ENCODE data around the gene SF3B4.

The SF3B4 gene, protein sequence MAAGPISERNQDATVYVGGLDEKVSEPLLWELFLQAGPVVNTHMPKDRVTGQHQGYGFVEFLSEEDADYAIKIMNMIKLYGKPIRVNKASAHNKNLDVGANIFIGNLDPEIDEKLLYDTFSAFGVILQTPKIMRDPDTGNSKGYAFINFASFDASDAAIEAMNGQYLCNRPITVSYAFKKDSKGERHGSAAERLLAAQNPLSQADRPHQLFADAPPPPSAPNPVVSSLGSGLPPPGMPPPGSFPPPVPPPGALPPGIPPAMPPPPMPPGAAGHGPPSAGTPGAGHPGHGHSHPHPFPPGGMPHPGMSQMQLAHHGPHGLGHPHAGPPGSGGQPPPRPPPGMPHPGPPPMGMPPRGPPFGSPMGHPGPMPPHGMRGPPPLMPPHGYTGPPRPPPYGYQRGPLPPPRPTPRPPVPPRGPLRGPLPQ

DNA sequence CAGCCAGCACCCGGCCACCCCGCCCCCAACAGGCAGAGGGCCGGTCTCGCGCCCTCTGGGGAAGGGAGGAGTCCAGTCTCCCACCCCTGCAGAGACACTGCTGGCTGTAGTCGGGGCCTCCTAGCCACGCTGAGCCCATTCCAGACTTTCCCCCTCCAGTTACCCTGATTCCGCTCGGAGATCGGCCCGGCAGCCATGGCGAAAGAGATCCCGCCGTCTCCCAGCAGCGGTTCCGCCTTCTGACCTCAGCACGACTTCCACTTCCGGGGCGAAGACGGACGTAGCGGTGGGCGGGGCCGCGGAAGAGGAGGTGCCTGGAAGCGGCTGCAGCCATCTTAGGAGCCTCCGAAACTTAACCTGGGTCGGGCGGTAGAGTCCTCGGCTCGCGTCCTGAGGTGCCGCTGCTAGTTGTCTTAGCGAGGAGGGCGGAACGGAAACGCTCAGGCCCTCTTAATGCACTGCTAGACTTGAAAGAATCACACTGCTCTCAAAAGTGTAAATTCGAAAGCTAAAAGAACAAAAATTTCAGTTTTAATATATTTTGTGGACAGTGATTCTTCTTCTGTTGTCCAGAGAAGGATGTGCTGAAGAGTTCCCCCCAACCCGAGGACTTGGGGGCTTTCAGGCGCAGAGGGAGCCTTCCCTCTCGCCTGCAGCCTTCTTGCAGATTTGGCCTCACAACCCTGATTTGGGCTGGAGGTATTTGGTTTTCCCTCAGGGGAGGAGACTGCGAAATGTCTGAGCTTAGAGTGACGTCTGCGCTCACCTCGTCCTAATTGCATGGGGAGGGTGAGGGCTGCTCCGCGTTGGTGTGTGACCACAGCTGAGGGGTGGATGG, at the start of gene SF3B4:
TSS of gene SF3B4 (minus strand) at position 241 of the 838 bp plus-strand sequence. CDS start at position 197, 44 bp downstream.
- Histone ChIP-seq H3K4me3 (ENCODE audit: low read depth in 1 of 5, low read length in 5 of 5) (peak within 1 kb of the TSS; percentile 94 to 98 (median 96)), H3K9me3 (ENCODE audit: control insufficient read depth in 5 of 5, low read length in 5 of 5) (no peaks in the 10 kb centered on the region), H3K27ac (ENCODE audit: low read depth, low read length) (peak within 1 kb of the TSS; percentile 90), H3K27me3 (ENCODE audit: control insufficient read depth in 5 of 5, insufficient read depth in 4 of 5, low read length in 5 of 5) (no peaks in the 10 kb centered on the region), H3K9ac (ENCODE audit: low read length in 5 of 5) (peak within 1 kb of the TSS; percentile 84 to 96 (median 94)), H3K36me3 (ENCODE audit: control insufficient read depth in 5 of 5, insufficient read depth in 5 of 5, low read length in 5 of 5) (peaks cover 19 to 45% (median 42%) of the 10 kb centered on the region in 5 donors), H3K4me1 (ENCODE audit: control insufficient read depth in 5 of 5, insufficient read depth in 5 of 5, low read length in 5 of 5) (peaks cover 6 to 30% (median 28%) of the 10 kb centered on the region in 5 donors)

DNA sequence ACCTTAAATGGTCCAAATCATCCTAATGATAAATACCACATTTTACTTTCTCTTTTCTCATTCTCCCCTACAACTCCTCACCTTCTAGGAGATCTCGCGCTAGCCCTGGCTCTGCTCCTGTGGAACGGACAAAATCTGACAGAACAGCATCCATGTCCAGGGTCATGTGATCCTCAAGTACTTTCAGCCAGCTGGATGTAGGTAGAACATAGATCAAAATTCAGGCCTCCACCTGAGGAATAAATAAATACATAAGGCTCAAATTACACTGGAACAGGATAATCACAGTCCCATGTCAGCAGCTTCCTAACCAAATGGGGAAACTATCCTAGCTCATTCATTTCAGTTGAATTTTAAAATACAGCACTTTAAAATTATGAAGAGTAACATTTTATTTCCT, 49.7 kb upstream of the SF3B4 start:
- no peak overlapping the region for H3K4me3 ChIP-seq (ENCODE audit: low read depth in 1 of 5, low read length in 5 of 5)
- H3K9me3 ChIP-seq (ENCODE audit: control insufficient read depth in 5 of 5, low read length in 5 of 5) = no peaks in the 10 kb centered on the region
- peaks cover 0 to 13% (median 8%) of the 10 kb centered on the region in 5 donors for H3K4me1 ChIP-seq (ENCODE audit: control insufficient read depth in 5 of 5, insufficient read depth in 5 of 5, low read length in 5 of 5)
- no peaks in the 10 kb centered on the region for H3K27me3 ChIP-seq (ENCODE audit: control insufficient read depth in 5 of 5, insufficient read depth in 4 of 5, low read length in 5 of 5)
- H3K27ac ChIP-seq (ENCODE audit: low read depth, low read length) = no peak overlapping the region
- H3K36me3 ChIP-seq (ENCODE audit: control insufficient read depth in 5 of 5, insufficient read depth in 5 of 5, low read length in 5 of 5) = peaks cover 19 to 36% (median 29%) of the 10 kb centered on the region in 5 donors
- no peak overlapping the region for H3K9ac ChIP-seq (ENCODE audit: low read length in 5 of 5)

DNA sequence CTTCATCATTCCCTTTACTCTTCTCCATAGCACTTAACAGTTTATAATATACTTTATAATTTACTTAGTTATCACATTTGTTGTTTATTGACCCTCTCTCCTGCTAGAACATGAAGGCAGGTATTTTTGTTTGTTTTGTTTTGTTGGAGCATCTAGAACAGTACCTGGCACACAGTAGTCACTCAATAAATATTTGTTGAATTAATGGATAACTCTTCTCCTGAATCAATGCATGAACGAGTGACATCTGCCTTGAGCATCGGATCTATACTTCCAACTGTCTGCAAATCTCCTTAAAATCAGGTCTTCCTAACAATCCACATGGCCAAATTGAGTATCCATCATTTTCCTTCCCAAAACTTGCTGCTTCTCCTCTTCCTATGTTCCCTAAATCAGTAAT, 44.9 kb upstream of the SF3B4 start:
- Histone ChIP-seq H3K27ac (ENCODE audit: low read depth, low read length) (no peak overlapping the region), H3K4me3 (ENCODE audit: low read depth in 1 of 5, low read length in 5 of 5) (no peak overlapping the region), H3K9ac (ENCODE audit: low read length in 5 of 5) (no peak overlapping the region), H3K27me3 (ENCODE audit: control insufficient read depth in 5 of 5, insufficient read depth in 4 of 5, low read length in 5 of 5) (no peaks in the 10 kb centered on the region), H3K9me3 (ENCODE audit: control insufficient read depth in 5 of 5, low read length in 5 of 5) (no peaks in the 10 kb centered on the region), H3K36me3 (ENCODE audit: control insufficient read depth in 5 of 5, insufficient read depth in 5 of 5, low read length in 5 of 5) (peaks cover 33 to 71% (median 56%) of the 10 kb centered on the region in 5 donors), H3K4me1 (ENCODE audit: control insufficient read depth in 5 of 5, insufficient read depth in 5 of 5, low read length in 5 of 5) (no peaks in the 10 kb centered on the region)

DNA sequence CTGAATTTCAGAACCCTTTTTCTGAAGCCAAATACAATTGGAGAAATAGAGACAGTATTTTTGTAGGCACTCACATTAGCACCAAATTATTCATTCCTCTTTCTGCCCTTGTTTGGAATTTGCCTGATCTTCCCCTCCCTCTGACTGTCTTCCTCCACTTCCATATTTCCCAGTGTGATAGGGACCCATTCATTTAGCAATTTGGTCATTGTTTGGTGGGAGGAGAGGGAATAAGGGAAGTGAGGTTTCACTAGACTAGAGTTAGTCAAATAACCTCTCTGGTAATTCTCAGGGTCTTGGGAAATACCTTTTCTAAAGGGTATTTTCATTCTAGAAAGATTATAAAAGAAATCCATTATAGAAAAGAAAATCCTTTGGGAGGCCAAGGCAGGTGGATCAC, 40.0 kb upstream of the SF3B4 start:
- Histone ChIP-seq H3K9me3 (ENCODE audit: control insufficient read depth in 5 of 5, low read length in 5 of 5) (no peaks in the 10 kb centered on the region), H3K4me1 (ENCODE audit: control insufficient read depth in 5 of 5, insufficient read depth in 5 of 5, low read length in 5 of 5) (peaks cover 0 to 16% (median 11%) of the 10 kb centered on the region in 5 donors), H3K27me3 (ENCODE audit: control insufficient read depth in 5 of 5, insufficient read depth in 4 of 5, low read length in 5 of 5) (no peaks in the 10 kb centered on the region), H3K27ac (ENCODE audit: low read depth, low read length) (no peak overlapping the region), H3K36me3 (ENCODE audit: control insufficient read depth in 5 of 5, insufficient read depth in 5 of 5, low read length in 5 of 5) (peaks cover 39 to 68% (median 55%) of the 10 kb centered on the region in 5 donors), H3K9ac (ENCODE audit: low read length in 5 of 5) (no peak overlapping the region), H3K4me3 (ENCODE audit: low read depth in 1 of 5, low read length in 5 of 5) (no peak overlapping the region)

DNA sequence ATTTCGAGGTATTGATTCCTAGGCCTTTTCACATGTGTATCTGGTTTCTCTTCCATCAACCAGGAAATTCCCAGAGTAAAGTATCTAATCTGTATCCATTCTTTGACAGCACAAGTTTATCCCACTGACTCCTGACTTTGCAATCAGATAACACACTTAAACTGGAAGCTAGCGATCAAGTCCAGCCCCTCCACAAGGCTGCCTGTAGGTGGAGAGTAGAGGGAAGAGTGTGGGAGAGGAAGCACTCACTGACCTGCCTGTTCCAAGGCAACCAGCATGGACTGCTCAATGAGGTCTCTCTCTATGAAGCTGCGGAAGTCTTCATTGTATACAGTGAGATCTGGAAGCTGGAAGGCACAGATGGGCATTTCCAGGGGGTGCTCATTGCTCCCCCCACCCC, 39.4 kb upstream of the SF3B4 start:
- peaks cover 32 to 62% (median 50%) of the 10 kb centered on the region in 5 donors for H3K36me3 ChIP-seq (ENCODE audit: control insufficient read depth in 5 of 5, insufficient read depth in 5 of 5, low read length in 5 of 5)
- peaks cover 2 to 22% (median 16%) of the 10 kb centered on the region in 5 donors for H3K4me1 ChIP-seq (ENCODE audit: control insufficient read depth in 5 of 5, insufficient read depth in 5 of 5, low read length in 5 of 5)
- no peaks in the 10 kb centered on the region for H3K27me3 ChIP-seq (ENCODE audit: control insufficient read depth in 5 of 5, insufficient read depth in 4 of 5, low read length in 5 of 5)
- no peak overlapping the region for H3K9ac ChIP-seq (ENCODE audit: low read length in 5 of 5)
- H3K4me3 ChIP-seq (ENCODE audit: low read depth in 1 of 5, low read length in 5 of 5) = no peak overlapping the region
- no peaks in the 10 kb centered on the region for H3K9me3 ChIP-seq (ENCODE audit: control insufficient read depth in 5 of 5, low read length in 5 of 5)
- no peak overlapping the region for H3K27ac ChIP-seq (ENCODE audit: low read depth, low read length)

DNA sequence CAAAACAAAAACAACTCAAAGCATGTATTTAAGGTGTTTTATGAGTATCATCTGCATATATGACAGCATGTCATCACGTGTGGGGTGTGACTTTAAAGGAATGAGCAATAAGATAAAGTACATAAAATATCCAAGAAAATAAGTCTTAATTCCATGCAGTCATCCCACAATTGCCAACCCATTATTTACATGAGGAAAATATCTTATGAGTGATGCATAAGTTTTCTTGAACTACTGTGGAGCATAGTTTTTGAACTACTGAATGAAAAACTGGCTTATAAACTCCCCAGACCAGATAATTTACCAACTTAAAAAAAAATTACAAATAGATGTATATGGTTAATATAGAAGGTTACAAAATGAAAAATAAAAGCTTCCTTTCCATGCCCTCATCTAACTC, 38.8 kb upstream of the SF3B4 start:
- Histone ChIP-seq H3K4me1 (ENCODE audit: control insufficient read depth in 5 of 5, insufficient read depth in 5 of 5, low read length in 5 of 5) (peaks cover 2 to 24% (median 20%) of the 10 kb centered on the region in 5 donors), H3K4me3 (ENCODE audit: low read depth in 1 of 5, low read length in 5 of 5) (no peak overlapping the region), H3K9ac (ENCODE audit: low read length in 5 of 5) (no peak overlapping the region), H3K36me3 (ENCODE audit: control insufficient read depth in 5 of 5, insufficient read depth in 5 of 5, low read length in 5 of 5) (peaks cover 27 to 59% (median 46%) of the 10 kb centered on the region in 5 donors), H3K27me3 (ENCODE audit: control insufficient read depth in 5 of 5, insufficient read depth in 4 of 5, low read length in 5 of 5) (no peaks in the 10 kb centered on the region), H3K27ac (ENCODE audit: low read depth, low read length) (no peak overlapping the region), H3K9me3 (ENCODE audit: control insufficient read depth in 5 of 5, low read length in 5 of 5) (no peaks in the 10 kb centered on the region)

DNA sequence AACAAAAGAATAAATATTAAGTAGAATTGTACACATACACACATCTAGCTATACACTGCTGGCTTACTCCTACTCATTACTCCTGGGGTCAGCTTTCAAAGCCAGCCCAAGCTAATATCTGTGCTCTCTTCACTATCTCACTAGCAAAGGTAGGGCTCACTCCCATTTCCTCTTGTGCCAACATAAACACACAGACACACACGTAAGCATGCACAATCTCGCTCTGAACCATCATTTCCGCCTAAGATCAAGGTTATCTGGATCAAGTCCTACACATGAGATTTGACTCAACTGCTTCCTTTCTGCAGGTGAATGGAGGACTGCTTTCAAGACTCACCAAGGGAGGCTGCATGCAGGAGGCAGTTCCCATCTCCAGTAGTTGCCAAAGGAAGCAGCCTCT, 37.8 kb upstream of the SF3B4 start:
- peaks cover 22 to 52% (median 38%) of the 10 kb centered on the region in 5 donors for H3K36me3 ChIP-seq (ENCODE audit: control insufficient read depth in 5 of 5, insufficient read depth in 5 of 5, low read length in 5 of 5)
- no peaks in the 10 kb centered on the region for H3K27me3 ChIP-seq (ENCODE audit: control insufficient read depth in 5 of 5, insufficient read depth in 4 of 5, low read length in 5 of 5)
- H3K9ac ChIP-seq (ENCODE audit: low read length in 5 of 5) = no peak overlapping the region
- no peak overlapping the region for H3K27ac ChIP-seq (ENCODE audit: low read depth, low read length)
- no peak overlapping the region for H3K4me3 ChIP-seq (ENCODE audit: low read depth in 1 of 5, low read length in 5 of 5)
- peaks cover 2 to 24% (median 20%) of the 10 kb centered on the region in 5 donors for H3K4me1 ChIP-seq (ENCODE audit: control insufficient read depth in 5 of 5, insufficient read depth in 5 of 5, low read length in 5 of 5)
- H3K9me3 ChIP-seq (ENCODE audit: control insufficient read depth in 5 of 5, low read length in 5 of 5) = no peaks in the 10 kb centered on the region

DNA sequence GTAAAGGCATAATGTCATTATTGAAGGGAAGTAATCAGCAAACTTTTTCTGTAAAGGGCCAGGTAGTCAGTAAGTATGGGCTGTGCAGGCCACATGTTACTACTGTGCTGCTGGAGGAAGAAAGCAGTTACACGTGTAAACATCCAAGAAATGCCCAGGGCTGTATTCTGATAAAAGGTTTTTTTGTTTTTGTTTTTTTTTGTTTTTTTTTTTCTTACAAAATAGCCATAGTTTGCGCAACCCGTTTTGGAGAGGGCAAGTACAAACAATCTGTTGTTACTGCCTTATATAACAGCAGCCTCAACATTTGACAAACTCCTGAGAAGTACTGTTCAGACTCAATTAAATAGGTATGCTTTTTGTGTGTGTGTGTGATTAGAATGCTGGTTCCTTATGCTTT, 35.8 kb upstream of the SF3B4 start:
- Histone ChIP-seq H3K27me3 (ENCODE audit: control insufficient read depth in 5 of 5, insufficient read depth in 4 of 5, low read length in 5 of 5) (no peaks in the 10 kb centered on the region), H3K9me3 (ENCODE audit: control insufficient read depth in 5 of 5, low read length in 5 of 5) (no peaks in the 10 kb centered on the region), H3K27ac (ENCODE audit: low read depth, low read length) (peak overlapping the region; percentile 88), H3K4me1 (ENCODE audit: control insufficient read depth in 5 of 5, insufficient read depth in 5 of 5, low read length in 5 of 5) (peaks cover 2 to 24% (median 20%) of the 10 kb centered on the region in 5 donors), H3K4me3 (ENCODE audit: low read depth in 1 of 5, low read length in 5 of 5) (no peak overlapping the region), H3K9ac (ENCODE audit: low read length in 5 of 5) (peak overlapping the region in 1 of 5 donors; percentile 40), H3K36me3 (ENCODE audit: control insufficient read depth in 5 of 5, insufficient read depth in 5 of 5, low read length in 5 of 5) (peaks cover 25 to 55% (median 39%) of the 10 kb centered on the region in 5 donors)

DNA sequence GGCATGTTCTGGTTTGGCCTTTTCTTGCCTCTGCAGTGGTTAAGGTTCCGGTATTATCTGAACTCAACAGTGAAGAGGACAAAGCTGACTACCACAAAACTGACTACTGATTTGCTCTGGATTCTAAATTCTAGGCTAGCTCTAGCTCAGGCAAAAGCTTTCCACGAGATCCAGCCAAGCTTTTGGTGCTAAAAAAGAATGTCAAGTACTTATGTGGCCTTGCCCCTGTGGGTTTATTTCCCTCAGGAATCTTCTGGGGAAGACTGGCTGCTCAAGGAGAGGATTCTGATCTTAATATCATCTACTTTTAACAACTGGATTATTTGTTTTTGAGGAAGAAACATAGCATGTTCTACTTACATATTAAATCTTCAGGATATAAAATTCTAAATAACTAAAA, 35.1 kb upstream of the SF3B4 start:
- Histone ChIP-seq H3K36me3 (ENCODE audit: control insufficient read depth in 5 of 5, insufficient read depth in 5 of 5, low read length in 5 of 5) (peaks cover 23 to 58% (median 42%) of the 10 kb centered on the region in 5 donors), H3K27ac (ENCODE audit: low read depth, low read length) (peak overlapping the region; percentile 88), H3K9ac (ENCODE audit: low read length in 5 of 5) (peak overlapping the region in 3 of 5 donors; percentile 12 to 56 (median 32)), H3K4me3 (ENCODE audit: low read depth in 1 of 5, low read length in 5 of 5) (no peak overlapping the region), H3K27me3 (ENCODE audit: control insufficient read depth in 5 of 5, insufficient read depth in 4 of 5, low read length in 5 of 5) (no peaks in the 10 kb centered on the region), H3K4me1 (ENCODE audit: control insufficient read depth in 5 of 5, insufficient read depth in 5 of 5, low read length in 5 of 5) (peaks cover 2 to 24% (median 20%) of the 10 kb centered on the region in 5 donors), H3K9me3 (ENCODE audit: control insufficient read depth in 5 of 5, low read length in 5 of 5) (peaks cover 0 to 1% (median 0%) of the 10 kb centered on the region in 5 donors)
